Lung (tissue), 12 donors: Measurements from ENCODE around the gene DOCK4. TPM values are rescaled to one million over a fixed set of nuclear protein-coding genes. Genes with fewer than 3 reads are reported as not detected.

Experiments
- ATAC-seq: fragments of 200-7000 bp; cut with Tn5 transposase; one replicate; pipeline ENCODE4 v1.9.1; 2020; ENCODE audit warnings: moderate number of reproducible peaks; ENCODE audit not compliant: insufficient read depth, low FRiP score
- DNase-seq, 3 donors: peaks; one replicate each; pipeline ENCODE4 v3.0.0-alpha.2; 2013 to 2017
- H3K27ac ChIP-seq, 2 donors: one replicate each; pipeline ENCODE4 v1.5.1; 2013; ENCODE audit warnings: mild to moderate bottlenecking in 2 of 2, moderate library complexity in 2 of 2, control low read depth in 1 of 2, inconsistent platforms in 1 of 2, low read depth in 1 of 2, low read length in 1 of 2
- H3K27me3 ChIP-seq, 3 donors: one replicate each; pipeline ENCODE4 v1.5.1; 2013; ENCODE audit warnings: low read length in 2 of 3; ENCODE audit not compliant: control insufficient read depth in 3 of 3, insufficient read depth in 3 of 3
- H3K36me3 ChIP-seq, 4 donors: one replicate each; pipeline ENCODE4 v1.5.1; 2013; ENCODE audit warnings: low read length in 4 of 4, mild to moderate bottlenecking in 1 of 4, moderate library complexity in 1 of 4; ENCODE audit not compliant: control insufficient read depth in 4 of 4, insufficient read depth in 4 of 4
- H3K4me1 ChIP-seq, 5 donors: one replicate each; pipeline ENCODE4 v1.5.1; 2013; ENCODE audit warnings: low read length in 5 of 5, mild to moderate bottlenecking in 2 of 5, moderate library complexity in 1 of 5; ENCODE audit not compliant: control insufficient read depth in 5 of 5, insufficient read depth in 5 of 5
- H3K4me3 ChIP-seq: one replicate; pipeline ENCODE4 v1.5.1; 2013; ENCODE audit warnings: mild to moderate bottlenecking, control low read depth, moderate library complexity
- H3K9ac ChIP-seq, 2 donors: one replicate each; pipeline ENCODE4 v1.5.1; 2013; ENCODE audit warnings: low read length in 2 of 2, control low read depth in 1 of 2; ENCODE audit not compliant: insufficient read depth in 1 of 2
- H3K9me3 ChIP-seq, 4 donors: one replicate each; pipeline ENCODE4 v1.5.1; 2013; ENCODE audit warnings: low read length in 3 of 4, mild to moderate bottlenecking in 1 of 4, moderate library complexity in 1 of 4; ENCODE audit not compliant: control insufficient read depth in 4 of 4, insufficient read depth in 3 of 4
- WGBS, 2 donors: extraction: QIAGEN DNeasy Blood & Tissue Kit; methylation state at CpG; one replicate each; pipeline ENCODE4 v1.1.7; 2013; 5-methylcytosine and 5-hydroxymethylcytosine counted together
- polyA plus RNA-seq, 2 donors: library from polyadenylated mRNA; stranded (reverse); fragments of 200-250 nt; gene quantifications; one replicate each; pipeline ENCODE4 v1.2.1, GENCODE V29; 2013
- total RNA-seq, 2 donors: library from RNA; depleted of rRNA in 1 of 2; stranded (reverse); fragments of >200 nt in 1 of 2; gene quantifications; one replicate each; pipeline ENCODE4 v1.2.1, GENCODE V29; 2014 to 2021
- TF ChIP-seq, protein P1 (sequence below): IDR thresholded peaks from 2 replicates; pipeline ENCODE4 v1.5.1; 2012; ENCODE audit warnings: mild to moderate bottlenecking; ENCODE audit errors: control extremely low read depth, extremely low read depth
- donor health status: control.
- donor health status: control.
- donor health status: Bipolar disorder and iron deficiency.
- donor health status: healthy.
- donor health status: DM: yes; HTN: yes; CAD: no.

The DOCK4 gene
- total and polyA plus RNA-seq, 4 donors = 18.7 to 163 (median 40.3) TPM

DNA sequence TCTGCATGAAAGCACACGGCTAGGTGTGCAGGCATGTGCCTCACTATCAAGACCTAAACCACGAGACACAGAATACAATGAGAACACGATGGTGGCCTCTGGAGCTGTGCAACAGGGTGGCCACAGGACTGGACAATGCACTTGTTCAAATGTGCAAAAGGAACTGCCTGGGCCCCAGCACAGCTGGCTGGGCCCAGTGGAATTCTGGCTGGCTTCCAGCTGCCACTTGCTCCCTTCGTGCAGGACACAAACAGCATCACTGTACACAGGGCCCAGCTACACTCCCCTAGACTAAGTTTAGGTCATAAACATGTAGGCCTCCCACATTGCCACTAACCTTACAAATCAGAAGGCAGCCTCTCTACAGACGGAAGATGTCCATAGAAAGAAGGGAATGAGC lies 23.4 kb downstream of the DOCK4 start:
- no peak overlapping the region for H3K9ac ChIP-seq
- H3K4me3 ChIP-seq = no peak overlapping the region
- H3K36me3 ChIP-seq = peaks cover 0 to 2% (median 0%) of the 10 kb centered on the region in 4 donors
- WGBS, 2 donors = 68 to 87% methylated on average over 5 of the region's 5 CpGs
- TF ChIP-seq, protein P1, sequence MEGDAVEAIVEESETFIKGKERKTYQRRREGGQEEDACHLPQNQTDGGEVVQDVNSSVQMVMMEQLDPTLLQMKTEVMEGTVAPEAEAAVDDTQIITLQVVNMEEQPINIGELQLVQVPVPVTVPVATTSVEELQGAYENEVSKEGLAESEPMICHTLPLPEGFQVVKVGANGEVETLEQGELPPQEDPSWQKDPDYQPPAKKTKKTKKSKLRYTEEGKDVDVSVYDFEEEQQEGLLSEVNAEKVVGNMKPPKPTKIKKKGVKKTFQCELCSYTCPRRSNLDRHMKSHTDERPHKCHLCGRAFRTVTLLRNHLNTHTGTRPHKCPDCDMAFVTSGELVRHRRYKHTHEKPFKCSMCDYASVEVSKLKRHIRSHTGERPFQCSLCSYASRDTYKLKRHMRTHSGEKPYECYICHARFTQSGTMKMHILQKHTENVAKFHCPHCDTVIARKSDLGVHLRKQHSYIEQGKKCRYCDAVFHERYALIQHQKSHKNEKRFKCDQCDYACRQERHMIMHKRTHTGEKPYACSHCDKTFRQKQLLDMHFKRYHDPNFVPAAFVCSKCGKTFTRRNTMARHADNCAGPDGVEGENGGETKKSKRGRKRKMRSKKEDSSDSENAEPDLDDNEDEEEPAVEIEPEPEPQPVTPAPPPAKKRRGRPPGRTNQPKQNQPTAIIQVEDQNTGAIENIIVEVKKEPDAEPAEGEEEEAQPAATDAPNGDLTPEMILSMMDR = no peak
- no peaks in the 10 kb centered on the region for H3K27me3 ChIP-seq
- ATAC-seq (no peak), DNase-seq (peak; percentile 21 to 40 (median 30))
- peaks cover 0 to 2% (median 0%) of the 10 kb centered on the region in 4 donors for H3K9me3 ChIP-seq
- H3K27ac ChIP-seq = no peak overlapping the region
- peaks cover 4 to 24% (median 14%) of the 10 kb centered on the region in 5 donors for H3K4me1 ChIP-seq

DNA sequence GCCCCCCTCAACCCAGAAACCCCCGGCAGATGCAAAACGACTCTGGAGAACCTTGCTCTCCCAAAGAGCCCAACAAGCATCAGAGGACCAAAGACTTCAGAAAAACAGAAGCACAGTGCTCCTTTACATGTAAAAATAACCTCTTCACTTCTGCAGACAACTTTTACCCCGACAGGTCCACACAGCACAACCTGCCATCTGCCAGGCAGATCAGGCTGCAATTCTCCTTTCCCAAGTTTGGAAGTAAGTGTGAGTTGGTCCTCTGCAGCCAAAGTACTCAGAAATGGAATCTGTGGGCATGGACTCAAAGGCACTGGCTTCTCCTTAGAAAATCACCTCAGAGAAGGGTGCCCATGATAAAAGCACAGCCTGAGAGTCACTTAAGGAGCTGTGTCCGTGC lies 26.0 kb downstream of the DOCK4 start:
- WGBS, 2 donors = 75 to 81% methylated on average over 4 of the region's 4 CpGs
- peaks cover 4 to 17% (median 12%) of the 10 kb centered on the region in 5 donors for H3K4me1 ChIP-seq
- no peak for ATAC-seq
- H3K9me3 ChIP-seq = peaks cover 0 to 2% (median 0%) of the 10 kb centered on the region in 4 donors
- no peak overlapping the region for H3K27ac ChIP-seq
- no peak overlapping the region for H3K9ac ChIP-seq
- TF ChIP-seq, protein P1 = no peak
- DNase-seq = no peak
- H3K4me3 ChIP-seq = no peak overlapping the region
- no peaks in the 10 kb centered on the region for H3K27me3 ChIP-seq
- no peaks in the 10 kb centered on the region for H3K36me3 ChIP-seq

DNA sequence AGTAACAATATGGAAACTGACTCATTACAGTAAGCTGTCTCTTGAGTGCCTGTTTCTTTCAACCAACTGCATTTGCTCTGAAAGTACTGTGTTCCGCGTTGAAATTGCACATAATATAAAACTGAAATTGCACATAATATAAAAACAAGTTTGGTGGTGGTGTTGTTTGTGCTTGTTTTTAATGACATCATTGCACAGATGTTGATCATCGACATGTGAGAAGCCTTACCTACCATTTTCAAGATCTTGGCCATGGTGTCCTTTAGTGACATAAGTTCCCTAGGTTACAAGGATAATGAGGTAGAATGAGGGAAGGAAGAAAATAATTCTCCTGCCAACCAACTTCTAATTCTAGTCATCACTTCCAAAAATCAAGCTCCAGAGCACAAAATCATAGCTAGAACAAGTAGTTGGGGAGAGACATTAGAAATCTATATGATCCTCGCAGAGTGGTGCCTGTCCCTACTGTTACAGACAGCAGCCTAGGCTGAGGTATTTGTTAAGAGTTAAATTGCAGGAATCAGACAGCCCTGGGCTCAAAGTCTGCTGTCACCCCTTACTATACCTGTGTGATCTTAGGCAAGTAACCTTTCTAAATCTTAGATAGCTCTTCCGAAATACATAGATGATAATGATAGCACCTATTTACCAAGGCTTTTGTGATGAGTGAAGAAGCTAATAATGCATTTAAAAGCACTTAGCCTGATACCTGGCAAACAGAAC lies 29.3 kb downstream of the DOCK4 start:
- H3K36me3 ChIP-seq = no peaks in the 10 kb centered on the region
- TF ChIP-seq, protein P1 = no peak
- DNase-seq = no peak
- no peaks in the 10 kb centered on the region for H3K27me3 ChIP-seq
- no peak for ATAC-seq
- no peak overlapping the region for H3K9ac ChIP-seq
- peaks cover 0 to 2% (median 0%) of the 10 kb centered on the region in 4 donors for H3K9me3 ChIP-seq
- H3K4me3 ChIP-seq = no peak overlapping the region
- peaks cover 4 to 12% (median 9%) of the 10 kb centered on the region in 5 donors for H3K4me1 ChIP-seq
- WGBS, 2 donors = 92 to 95% methylated on average over 5 of the region's 5 CpGs
- no peak overlapping the region for H3K27ac ChIP-seq
